Neural cell (in vitro differentiated cells): Measurements from ENCODE around the gene PDIA4. TPM values are rescaled to one million over a fixed set of nuclear protein-coding genes. Genes with fewer than 3 reads are reported as not detected.

Experiments
- H2AFZ ChIP-seq: fragments of 200-600, 300-800 bp; sonication (generic), shearing (Covaris generic); 2 replicates; pipeline ENCODE4 v1.6.0; 2014; ENCODE audit warnings: low read depth, mild to moderate bottlenecking, antibody characterized with exemption, low read length, moderate library complexity
- H3F3A ChIP-seq: fragments of 200-600 bp; shearing (Covaris generic); 2 replicates; pipeline ENCODE4 v1.6.1; 2016; ENCODE audit warnings: mild to moderate bottlenecking, moderate library complexity, mixed read lengths, antibody characterized with exemption, low read length; ENCODE audit not compliant: insufficient read depth, poor library complexity, severe bottlenecking
- H3K27ac ChIP-seq: fragments of 200-600, 300-800 bp; sonication (generic), shearing (Covaris generic); 2 replicates; pipeline ENCODE4 v1.5.1; 2014; ENCODE audit warnings: mild to moderate bottlenecking, low read length, moderate library complexity
- H3K27me3 ChIP-seq: fragments of 300-800, 200-600 bp; sonication (generic), shearing (Covaris generic); 2 replicates; pipeline ENCODE4 v1.6.0; 2014; ENCODE audit warnings: mild to moderate bottlenecking, low read depth, low read length, moderate library complexity; ENCODE audit not compliant: insufficient read depth
- H3K36me3 ChIP-seq: fragments of 300-800, 200-600 bp; sonication (generic), shearing (Covaris generic); 2 replicates; pipeline ENCODE4 v1.5.1; 2014; ENCODE audit warnings: mild to moderate bottlenecking, antibody characterized with exemption, low read length, moderate library complexity; ENCODE audit not compliant: insufficient read depth
- H3K4me2 ChIP-seq: fragments of 300-800, 200-600 bp; sonication (generic), shearing (Covaris generic); 2 replicates; pipeline ENCODE4 v1.6.0; 2014; ENCODE audit warnings: mild to moderate bottlenecking, low read length
- H3K4me3 ChIP-seq: fragments of 300-800, 200-600 bp; sonication (generic), shearing (Covaris generic); 2 replicates; pipeline ENCODE4 v1.5.1; 2014; ENCODE audit warnings: mild to moderate bottlenecking, low read length, moderate library complexity
- H3K79me2 ChIP-seq: fragments of 200-600 bp; shearing (Covaris generic); replicated peaks from 2 replicates; pipeline ENCODE4 v1.6.0; 2014; ENCODE audit warnings: mild to moderate bottlenecking, low read length, moderate library complexity; ENCODE audit not compliant: insufficient read depth
- H3K9ac ChIP-seq: fragments of 300-800, 200-600 bp; sonication (generic), shearing (Covaris generic); 2 replicates; pipeline ENCODE4 v1.6.1; 2016; ENCODE audit warnings: mild to moderate bottlenecking, low read length, mixed read lengths
- H3K9me2 ChIP-seq: fragments of 200-600 bp; shearing (Covaris generic); 2 replicates; pipeline ENCODE4 v1.6.1; 2016; ENCODE audit warnings: mild to moderate bottlenecking, low read length, mixed read lengths; ENCODE audit not compliant: insufficient read depth
- H3K9me3 ChIP-seq: fragments of 200-600, 300-800 bp; sonication (generic), shearing (Covaris generic); 2 replicates; pipeline ENCODE4 v1.6.1; 2016; ENCODE audit warnings: mild to moderate bottlenecking, mixed run types, low read length, moderate library complexity, mixed read lengths
- H4K20me1 ChIP-seq: fragments of 200-600 bp; shearing (Covaris generic); 2 replicates; pipeline ENCODE4 v1.6.1; 2016; ENCODE audit warnings: mild to moderate bottlenecking, mixed run types; ENCODE audit not compliant: insufficient read depth
- CTCF ChIP-seq: fragments of 450-650 bp; IDR thresholded peaks from 2 replicates; pipeline ENCODE4 v1.5.1; 2014; ENCODE audit warnings: antibody characterized with exemption, mild to moderate bottlenecking, moderate library complexity; ENCODE audit not compliant: poor library complexity, severe bottlenecking
- EP300 ChIP-seq: fragments of 450-650 bp; conservative IDR thresholded peaks from 2 replicates; pipeline ENCODE4 v1.6.1; 2014; ENCODE audit warnings: antibody characterized with exemption, mild to moderate bottlenecking, moderate library complexity; ENCODE audit not compliant: poor library complexity, severe bottlenecking
- EZH2 ChIP-seq: fragments of 200-600, 300-800 bp; shearing (Covaris generic), sonication (generic); IDR thresholded peaks from 2 replicates; pipeline ENCODE4 v1.6.1; 2014; ENCODE audit warnings: antibody characterized with exemption, low read length, borderline replicate concordance, mild to moderate bottlenecking; ENCODE audit not compliant: insufficient read depth, poor library complexity, severe bottlenecking
- MXI1 ChIP-seq: fragments of 450-650 bp; conservative IDR thresholded peaks from 2 replicates; pipeline ENCODE4 v1.6.1; 2014; ENCODE audit warnings: antibody characterized with exemption, mild to moderate bottlenecking; ENCODE audit not compliant: poor library complexity, severe bottlenecking
- POLR2AphosphoS5 ChIP-seq: IDR thresholded peaks from 2 replicates; pipeline ENCODE4 v1.6.1; 2012
- RAD21 ChIP-seq: fragments of 450-650 bp; conservative IDR thresholded peaks from 2 replicates; pipeline ENCODE4 v1.6.1; 2014; ENCODE audit warnings: antibody characterized with exemption, mild to moderate bottlenecking, moderate library complexity
- SMC3 ChIP-seq: fragments of 450-650 bp; conservative IDR thresholded peaks from 2 replicates; pipeline ENCODE4 v1.6.1; 2014; ENCODE audit warnings: antibody characterized with exemption, mild to moderate bottlenecking, moderate library complexity; ENCODE audit not compliant: poor library complexity
- TAF1 ChIP-seq: IDR thresholded peaks from 2 replicates; pipeline ENCODE4 v1.6.1; 2012; ENCODE audit warnings: low read depth
- polyA plus RNA-seq: library from polyadenylated mRNA; depleted of rRNA; stranded (reverse); fragments of >200 nt; gene quantifications from 2 replicates; pipeline ENCODE4 v1.2.3, GENCODE V29; 2014
- TF ChIP-seq, protein P1 (sequence below): IDR thresholded peaks from 2 replicates; pipeline ENCODE4 v1.6.1; 2012; ENCODE audit warnings: borderline replicate concordance

The PDIA4 gene
- polyA plus RNA-seq, 1 donor from 2014 or later, result 41.8 TPM

- no peaks in the 10 kb centered on the region for H3K9me2 ChIP-seq
- H2AFZ ChIP-seq, result no peak overlapping the region
- no peaks in the 10 kb centered on the region for H4K20me1 ChIP-seq
- H3K9ac ChIP-seq, result no peak overlapping the region
- no peaks in the 10 kb centered on the region for H3K27me3 ChIP-seq
- no peaks in the 10 kb centered on the region for H3K36me3 ChIP-seq
- H3K4me2 ChIP-seq, result no peak overlapping the region
- no peaks in the 10 kb centered on the region for H3K9me3 ChIP-seq
- H3K27ac ChIP-seq, result no peak overlapping the region
- no peaks in the 10 kb centered on the region for H3F3A ChIP-seq
- H3K79me2 ChIP-seq, result no peaks in the 10 kb centered on the region
- TF ChIP-seq EZH2, result no peak
- TF ChIP-seq POLR2AphosphoS5, result no peak
- TF ChIP-seq SMC3, result no peak
- TF ChIP-seq MXI1, result no peak
- no peak for TF ChIP-seq EP300
- TF ChIP-seq TAF1, result no peak
- TF ChIP-seq, protein P1, sequence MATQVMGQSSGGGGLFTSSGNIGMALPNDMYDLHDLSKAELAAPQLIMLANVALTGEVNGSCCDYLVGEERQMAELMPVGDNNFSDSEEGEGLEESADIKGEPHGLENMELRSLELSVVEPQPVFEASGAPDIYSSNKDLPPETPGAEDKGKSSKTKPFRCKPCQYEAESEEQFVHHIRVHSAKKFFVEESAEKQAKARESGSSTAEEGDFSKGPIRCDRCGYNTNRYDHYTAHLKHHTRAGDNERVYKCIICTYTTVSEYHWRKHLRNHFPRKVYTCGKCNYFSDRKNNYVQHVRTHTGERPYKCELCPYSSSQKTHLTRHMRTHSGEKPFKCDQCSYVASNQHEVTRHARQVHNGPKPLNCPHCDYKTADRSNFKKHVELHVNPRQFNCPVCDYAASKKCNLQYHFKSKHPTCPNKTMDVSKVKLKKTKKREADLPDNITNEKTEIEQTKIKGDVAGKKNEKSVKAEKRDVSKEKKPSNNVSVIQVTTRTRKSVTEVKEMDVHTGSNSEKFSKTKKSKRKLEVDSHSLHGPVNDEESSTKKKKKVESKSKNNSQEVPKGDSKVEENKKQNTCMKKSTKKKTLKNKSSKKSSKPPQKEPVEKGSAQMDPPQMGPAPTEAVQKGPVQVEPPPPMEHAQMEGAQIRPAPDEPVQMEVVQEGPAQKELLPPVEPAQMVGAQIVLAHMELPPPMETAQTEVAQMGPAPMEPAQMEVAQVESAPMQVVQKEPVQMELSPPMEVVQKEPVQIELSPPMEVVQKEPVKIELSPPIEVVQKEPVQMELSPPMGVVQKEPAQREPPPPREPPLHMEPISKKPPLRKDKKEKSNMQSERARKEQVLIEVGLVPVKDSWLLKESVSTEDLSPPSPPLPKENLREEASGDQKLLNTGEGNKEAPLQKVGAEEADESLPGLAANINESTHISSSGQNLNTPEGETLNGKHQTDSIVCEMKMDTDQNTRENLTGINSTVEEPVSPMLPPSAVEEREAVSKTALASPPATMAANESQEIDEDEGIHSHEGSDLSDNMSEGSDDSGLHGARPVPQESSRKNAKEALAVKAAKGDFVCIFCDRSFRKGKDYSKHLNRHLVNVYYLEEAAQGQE, result no peak
- TF ChIP-seq CTCF, result no peak
- no peak for TF ChIP-seq RAD21
- H3K4me3 ChIP-seq, result no peak overlapping the region
Observed at GRCh38 chr7:149053885-149054284, 25.6 kb upstream of the PDIA4 start.

- H3K9me3 ChIP-seq, result no peaks in the 10 kb centered on the region
- H3K9ac ChIP-seq, result no peak overlapping the region
- H3K9me2 ChIP-seq, result no peaks in the 10 kb centered on the region
- TF ChIP-seq SMC3 (no peak), EP300 (no peak), MXI1 (no peak), POLR2AphosphoS5 (no peak), RAD21 (no peak), TAF1 (no peak), EZH2 (no peak), CTCF (no peak)
- TF ChIP-seq, protein P1, result no peak
- H3K4me3 ChIP-seq, result no peak overlapping the region
- no peaks in the 10 kb centered on the region for H3K27me3 ChIP-seq
- H3K4me2 ChIP-seq, result no peak overlapping the region
- H2AFZ ChIP-seq, result no peak overlapping the region
- no peaks in the 10 kb centered on the region for H4K20me1 ChIP-seq
- no peak overlapping the region for H3K27ac ChIP-seq
- no peaks in the 10 kb centered on the region for H3F3A ChIP-seq
- H3K36me3 ChIP-seq, result no peaks in the 10 kb centered on the region
- no peaks in the 10 kb centered on the region for H3K79me2 ChIP-seq
Observed at GRCh38 chr7:149053384-149053783, 25.1 kb upstream of the PDIA4 start.
